NCI-H82 treated with DMSO at 0.1 percent for 48 hours (cell line): ENCODE data around the gene TEX50.
A peak's percentile ranks its signal among the peaks of the same experiment; 100 is the strongest.
"Not testable (repeated sequence)": the region's sequence is repeated elsewhere in the genome, so short reads cannot be mapped to it uniquely, and the experiment has no call there.

ENCODE experiments used
- DNase-seq: peaks from one replicate; lab custom pipeline; 2025; ENCODE audit not compliant: unreplicated experiment; lab: John Stamatoyannopoulos, UW

The TEX50 gene

DNA sequence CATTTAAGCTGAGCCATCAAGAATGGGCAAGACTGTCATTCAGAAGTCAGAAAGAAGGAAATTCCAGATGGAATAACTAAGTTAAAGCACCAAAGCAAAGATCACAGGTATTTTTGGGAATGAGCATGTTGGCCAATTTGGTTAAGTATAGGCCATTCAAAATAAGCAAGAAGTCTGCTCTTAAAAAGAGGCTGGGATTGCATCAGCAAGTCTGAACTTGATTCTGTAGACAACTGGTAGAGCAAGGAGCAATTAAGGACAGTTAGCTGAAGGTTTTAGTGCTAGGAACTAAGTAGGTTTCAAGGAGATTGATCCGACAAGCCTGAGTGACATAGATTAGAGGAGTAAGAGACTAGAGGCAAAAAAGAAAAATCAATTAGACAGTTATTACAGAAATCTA lies 26.1 kb downstream of the TEX50 start:
- DNase-seq = peak; percentile 76

DNA sequence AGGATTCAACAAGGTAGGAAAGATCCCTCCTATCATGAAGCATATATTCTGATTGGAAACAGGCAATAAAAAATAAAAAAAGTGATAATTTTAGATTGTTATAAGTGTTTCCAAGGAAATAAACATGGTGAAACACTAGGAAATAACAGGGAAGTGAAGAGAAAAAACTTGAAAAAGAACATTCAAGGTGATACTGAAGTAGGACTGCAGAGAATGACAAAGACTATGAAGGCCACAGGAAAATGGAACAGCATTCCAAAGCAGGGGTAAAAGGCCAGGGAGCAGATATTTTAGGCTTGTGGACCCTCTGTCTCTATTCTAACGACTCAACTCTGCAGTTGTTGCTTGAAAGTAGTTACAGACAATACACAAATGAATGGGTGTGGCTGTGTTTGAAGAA lies 26.6 kb downstream of the TEX50 start:
- no peak for DNase-seq

DNA sequence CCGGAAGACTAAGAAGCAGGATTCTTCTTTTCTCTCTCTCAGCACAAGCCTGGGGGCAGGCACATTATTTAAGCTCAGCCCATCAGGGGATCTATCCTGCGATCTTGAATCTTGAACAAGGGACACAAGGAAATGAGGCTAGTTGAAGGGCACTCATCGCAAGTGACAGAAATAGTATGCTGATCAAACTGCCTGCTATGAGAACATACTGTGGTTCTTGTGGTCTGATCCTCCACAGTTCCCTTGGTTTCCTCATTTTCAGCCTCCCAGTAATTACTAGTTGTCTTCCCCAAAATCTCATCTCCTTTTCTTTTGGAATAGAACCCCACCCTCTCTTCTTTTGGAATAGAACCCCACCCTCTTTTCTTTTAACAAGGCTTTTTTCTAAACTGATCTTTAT lies 28.0 kb downstream of the TEX50 start:
- no peak for DNase-seq

DNA sequence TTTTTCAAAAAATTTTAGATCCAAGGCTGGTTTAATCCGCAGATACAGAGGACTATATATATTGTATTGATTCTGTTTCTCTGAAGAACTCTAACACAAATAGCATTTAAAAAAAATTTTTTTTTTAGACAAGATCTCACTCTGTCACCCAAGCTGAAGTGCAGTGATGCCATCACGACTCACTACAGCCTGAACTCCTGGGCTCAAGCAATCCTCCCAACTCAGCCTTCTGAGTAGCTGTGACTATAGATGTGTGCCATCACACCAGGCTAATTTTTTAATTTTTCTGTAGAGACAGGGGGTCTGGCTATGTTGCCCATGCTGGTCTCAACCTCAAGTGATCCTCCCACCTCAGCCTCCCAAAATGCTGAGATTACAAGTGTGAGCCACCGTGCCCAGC lies 31.5 kb downstream of the TEX50 start:
- DNase-seq = no peak

DNA sequence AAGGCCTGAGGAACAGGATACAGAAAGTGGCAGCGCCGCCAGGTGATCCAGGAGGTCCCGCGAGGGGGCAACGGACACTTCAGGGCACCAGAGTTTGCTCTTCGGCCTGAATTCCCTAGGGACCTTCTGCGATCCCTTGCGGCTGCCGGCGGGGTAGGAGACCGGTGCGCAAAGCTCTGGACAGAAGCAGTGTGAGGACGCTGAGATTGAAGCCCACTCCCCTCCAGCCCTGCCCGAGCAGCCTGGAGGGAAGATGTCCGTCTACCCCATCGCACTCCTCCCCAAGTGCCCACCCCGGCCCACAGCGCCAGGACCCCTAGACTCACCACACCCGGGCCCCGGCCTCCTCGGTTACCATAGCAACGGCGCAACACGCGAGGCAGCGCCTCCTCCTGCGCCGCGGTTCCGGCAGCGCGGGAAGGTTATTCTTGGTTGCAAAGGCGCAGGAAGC lies 34.4 kb downstream of the TEX50 start, which contains the start of gene ANKRD45:
TSS of gene ANKRD45 (minus strand) at position 361 of the 451 bp plus-strand sequence. CDS start 10,433 bp downstream, outside the sequence.
- DNase-seq = no peak

DNA sequence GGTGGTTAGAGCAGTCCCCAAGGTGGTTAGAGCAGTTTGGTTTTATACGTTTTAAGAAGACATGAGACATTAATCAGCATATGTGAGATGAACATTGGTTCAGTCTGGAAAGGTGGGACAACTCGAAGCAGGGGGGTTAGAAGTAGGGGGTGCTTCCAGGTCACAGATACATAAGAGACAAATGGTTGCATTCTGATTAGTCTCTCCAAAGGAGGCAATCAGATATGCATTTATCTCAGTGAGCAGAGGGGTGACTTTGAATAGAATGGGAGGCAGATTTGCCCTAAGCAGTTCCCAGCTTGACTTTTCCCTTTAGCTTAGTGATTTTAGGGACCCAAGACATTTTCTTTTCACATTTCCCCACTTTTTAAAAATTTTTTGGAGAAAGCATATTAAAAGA lies 39.4 kb downstream of the TEX50 start:
- DNase-seq = not testable (repeated sequence)

DNA sequence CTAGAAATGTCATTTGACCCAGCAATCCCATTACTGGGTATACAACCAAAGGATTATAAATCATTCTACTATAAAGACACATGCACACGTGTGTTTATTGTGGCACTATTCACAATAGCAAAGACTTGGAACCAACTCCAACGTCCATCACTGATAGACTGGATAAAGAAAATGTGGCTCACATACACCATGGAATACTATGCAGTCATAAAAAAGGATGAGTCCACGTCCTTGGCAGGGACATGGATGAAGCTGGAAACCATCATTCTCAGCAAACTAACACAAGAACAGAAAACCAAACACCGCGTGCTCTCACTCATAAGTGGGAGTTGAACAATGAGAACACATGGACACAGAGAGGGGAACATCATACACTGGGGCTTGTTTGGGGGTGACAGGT lies 45.0 kb downstream of the TEX50 start:
- DNase-seq = not testable (repeated sequence)

DNA sequence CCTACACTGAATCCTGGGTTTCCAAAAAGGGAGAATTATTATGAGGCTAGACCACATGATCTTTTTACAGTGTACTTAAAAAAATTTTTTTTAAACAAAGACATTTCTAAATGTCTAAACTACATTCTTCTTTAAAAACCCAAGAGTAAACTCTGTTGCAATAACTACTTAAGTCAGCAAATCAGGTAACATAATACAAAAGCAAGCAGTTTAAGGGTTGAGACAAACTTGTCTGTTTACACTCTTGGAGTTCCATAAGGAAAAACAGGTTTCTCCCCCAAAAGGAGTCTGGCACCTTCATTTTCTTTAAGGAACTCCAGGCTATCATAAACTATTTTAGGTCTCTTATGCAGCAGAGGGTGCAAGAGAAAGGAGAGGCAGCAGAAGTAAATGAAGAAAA lies 47.0 kb downstream of the TEX50 start:
- DNase-seq = no peak

DNA sequence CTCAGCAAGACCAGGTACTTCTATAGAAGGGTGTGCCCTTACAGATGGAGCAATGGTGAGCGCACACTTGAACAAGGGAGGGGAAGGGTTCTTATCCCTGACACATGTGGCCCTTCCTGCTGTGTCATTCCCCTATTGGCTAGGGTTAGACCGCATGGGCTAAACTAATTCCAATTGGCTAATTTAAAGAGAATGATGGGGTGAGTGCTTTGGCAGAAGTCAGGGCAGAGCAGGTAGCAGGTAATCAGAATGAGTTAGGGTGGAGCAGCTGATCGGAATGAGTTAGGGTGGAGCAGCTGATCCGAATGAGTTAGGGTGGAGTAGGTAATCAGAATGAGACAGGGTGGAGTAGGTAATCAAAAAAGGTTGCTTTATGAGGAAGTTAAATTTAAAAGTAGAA lies 48.7 kb downstream of the TEX50 start:
- DNase-seq = not testable (repeated sequence)

DNA sequence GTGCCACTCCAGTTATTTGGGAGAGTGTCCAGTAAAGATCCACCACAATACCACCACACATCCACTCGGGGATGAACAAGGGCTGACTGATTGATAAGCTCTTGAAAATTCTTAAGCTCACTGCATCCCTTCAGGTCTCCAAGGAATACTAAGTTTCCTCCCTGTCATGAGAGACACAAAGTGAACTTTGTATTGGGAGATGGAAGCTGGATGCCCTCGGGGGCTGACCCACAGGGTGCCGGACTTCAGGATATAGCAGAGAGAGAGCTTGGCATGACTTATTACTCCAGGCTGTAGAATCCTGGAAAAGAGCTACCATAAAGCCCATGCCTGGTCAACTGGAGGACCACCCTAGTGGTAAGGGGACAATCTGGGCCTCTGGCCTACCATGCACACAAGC lies 50.0 kb downstream of the TEX50 start:
- not testable (repeated sequence) for DNase-seq
